ENCODE data around the gene BRME1. TPM values are rescaled to one million over a fixed set of nuclear protein-coding genes. Genes with fewer than 3 reads are reported as not detected.
A peak's percentile ranks its signal among the peaks of the same experiment; 100 is the strongest.

BRME1 gene
- total RNA-seq, 1 experiment from 2014 or later, result 13.9 TPM

DNA sequence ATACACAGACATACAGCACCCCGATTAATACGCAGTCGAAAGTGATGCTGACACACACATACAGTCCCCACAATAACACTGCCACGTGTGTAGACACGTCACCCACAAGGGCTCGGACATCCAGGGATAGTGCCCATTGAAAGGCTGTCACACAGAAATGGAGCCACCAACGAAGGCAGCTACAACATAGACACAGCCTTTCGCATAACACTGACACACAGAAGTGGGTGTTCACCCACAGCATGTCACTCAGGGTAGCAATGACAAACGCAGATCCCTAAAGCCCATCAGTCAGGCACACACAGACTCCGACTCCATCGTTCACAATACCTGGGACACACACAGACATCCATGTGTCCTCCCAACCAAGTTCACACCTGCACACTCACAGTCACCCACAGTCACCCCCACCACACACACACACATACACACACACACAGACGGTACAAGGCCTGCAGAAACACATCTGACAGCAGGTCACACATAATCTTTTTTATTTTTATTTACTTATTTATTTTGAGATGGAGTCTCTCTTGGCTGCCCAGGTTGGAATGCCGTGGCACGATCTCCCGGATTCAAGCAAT lies 39.4 kb downstream of the BRME1 start:
- peaks cover 51% of the 10 kb centered on the region for H3F3A ChIP-seq (ENCODE audit: insufficient read depth, low read depth)
- H3K4me1 ChIP-seq (replicated peaks; ENCODE audit: insufficient read depth), result peaks cover 10% of the 10 kb centered on the region
- TF ChIP-seq EZH2 (IDR thresholded peaks at IDR 0.05; ENCODE audit: low read depth), result no peak
- TF ChIP-seq, protein P1, sequence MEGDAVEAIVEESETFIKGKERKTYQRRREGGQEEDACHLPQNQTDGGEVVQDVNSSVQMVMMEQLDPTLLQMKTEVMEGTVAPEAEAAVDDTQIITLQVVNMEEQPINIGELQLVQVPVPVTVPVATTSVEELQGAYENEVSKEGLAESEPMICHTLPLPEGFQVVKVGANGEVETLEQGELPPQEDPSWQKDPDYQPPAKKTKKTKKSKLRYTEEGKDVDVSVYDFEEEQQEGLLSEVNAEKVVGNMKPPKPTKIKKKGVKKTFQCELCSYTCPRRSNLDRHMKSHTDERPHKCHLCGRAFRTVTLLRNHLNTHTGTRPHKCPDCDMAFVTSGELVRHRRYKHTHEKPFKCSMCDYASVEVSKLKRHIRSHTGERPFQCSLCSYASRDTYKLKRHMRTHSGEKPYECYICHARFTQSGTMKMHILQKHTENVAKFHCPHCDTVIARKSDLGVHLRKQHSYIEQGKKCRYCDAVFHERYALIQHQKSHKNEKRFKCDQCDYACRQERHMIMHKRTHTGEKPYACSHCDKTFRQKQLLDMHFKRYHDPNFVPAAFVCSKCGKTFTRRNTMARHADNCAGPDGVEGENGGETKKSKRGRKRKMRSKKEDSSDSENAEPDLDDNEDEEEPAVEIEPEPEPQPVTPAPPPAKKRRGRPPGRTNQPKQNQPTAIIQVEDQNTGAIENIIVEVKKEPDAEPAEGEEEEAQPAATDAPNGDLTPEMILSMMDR (conservative IDR thresholded peaks at IDR 0.05), result no peak
- no peaks in the 10 kb centered on the region for H4K20me1 ChIP-seq (ENCODE audit: insufficient read depth)
- no peaks in the 10 kb centered on the region for H3K36me3 ChIP-seq (ENCODE audit: low read depth)
- H2AFZ ChIP-seq, result peak overlapping the region; percentile 81
- H3K4me2 ChIP-seq, result peak overlapping the region; percentile 97
- intact Hi-C loops (cut with micrococcal nuclease; ENCODE audit: unreplicated experiment), result no loop called here
- DNase-seq, result no peak
- peak overlapping the region; percentile 89; the same call in 1 of the 2 replicates for H3K4me3 ChIP-seq
- BruUV-seq (replicated peaks), result no TSS peak
- no peaks in the 10 kb centered on the region for H3K9me3 ChIP-seq (ENCODE audit: insufficient read depth, low read depth)
- no peaks in the 10 kb centered on the region for H3K79me2 ChIP-seq (ENCODE audit: low read depth)
- CTCF ChIA-PET, result no interaction called here
- H3K9me2 ChIP-seq (ENCODE audit: insufficient read depth), result no peaks in the 10 kb centered on the region
- H3K27me3 ChIP-seq (ENCODE audit: insufficient read depth, low read depth), result no peaks in the 10 kb centered on the region
- no peak overlapping the region for H3K27ac ChIP-seq
- POLR2A ChIA-PET (ENCODE audit: unreplicated experiment), result interaction anchor here (0.6 kb wide), 1 partner anchor 32 kb away, joined by 4 read pairs; no protein-coding TSS in a partner anchor

DNA sequence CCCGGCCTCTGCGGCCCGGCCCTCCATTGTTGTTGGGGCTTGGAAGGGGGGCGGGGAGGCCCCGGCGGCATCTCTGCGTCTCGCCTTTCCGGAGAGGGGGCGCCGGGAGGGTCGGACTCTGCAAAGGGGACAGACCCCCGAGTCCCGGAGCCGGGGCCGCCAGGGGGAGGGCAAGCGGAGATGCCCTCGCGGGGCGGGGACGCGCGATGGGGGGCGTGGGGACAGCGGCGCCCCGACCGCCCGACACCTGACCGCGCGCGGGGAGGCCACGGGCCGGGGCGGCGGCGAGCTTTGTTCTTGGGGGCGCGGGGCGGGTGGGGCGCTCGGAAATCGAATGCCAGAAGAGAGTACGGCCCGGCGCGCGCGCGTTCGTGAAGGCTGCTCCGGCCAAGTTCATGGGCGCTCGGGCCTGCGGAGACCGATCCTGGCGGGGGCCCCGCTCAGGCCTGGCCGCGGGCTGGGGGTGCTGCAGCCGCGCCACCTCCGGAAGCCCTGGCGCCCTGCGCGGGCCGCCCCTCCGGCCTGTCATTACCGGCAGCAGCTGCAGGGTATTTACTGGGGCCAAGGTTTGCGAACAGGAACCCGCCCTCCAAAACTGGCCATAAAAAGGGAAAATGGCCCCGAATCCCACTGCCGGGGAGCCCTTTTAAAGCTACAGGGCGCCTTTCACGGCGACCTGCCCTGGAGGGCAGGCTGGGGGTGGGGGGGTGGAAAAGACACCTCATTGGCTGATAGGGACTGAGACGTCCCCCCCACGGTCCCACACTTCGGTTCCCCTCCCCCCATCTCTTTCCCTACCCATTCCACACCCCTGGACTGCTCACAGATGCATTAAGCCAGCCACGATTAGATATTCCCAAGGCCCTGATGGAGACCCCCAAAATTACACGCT lies 40.1 kb downstream of the BRME1 start:
- H3K27ac ChIP-seq, result no peak overlapping the region
- CTCF ChIA-PET, result interaction anchor here (0.6 to 0.7 kb wide), 6 partner anchors 10 to 613 kb away, joined by 3 to 12 read pairs (median 6); no protein-coding TSS in a partner anchor
- H3K36me3 ChIP-seq (ENCODE audit: low read depth), result no peaks in the 10 kb centered on the region
- BruUV-seq (replicated peaks), result no TSS peak
- intact Hi-C loops (cut with micrococcal nuclease; ENCODE audit: unreplicated experiment), result no loop called here
- no peaks in the 10 kb centered on the region for H3K79me2 ChIP-seq (ENCODE audit: low read depth)
- peak in 1 of 2 experiments; percentile 29 for DNase-seq
- no peaks in the 10 kb centered on the region for H3K27me3 ChIP-seq (ENCODE audit: insufficient read depth, low read depth)
- H2AFZ ChIP-seq, result peak overlapping the region; percentile 81
- POLR2A ChIA-PET (ENCODE audit: unreplicated experiment), result interaction anchor here (0.6 to 0.7 kb wide), 3 partner anchors 29 to 42 kb away, joined by 4 to 14 read pairs (median 4); no protein-coding TSS in a partner anchor
- H3K9me2 ChIP-seq (ENCODE audit: insufficient read depth), result no peaks in the 10 kb centered on the region
- peak overlapping the region; percentile 89 for H3K4me3 ChIP-seq
- peaks cover 52% of the 10 kb centered on the region for H3F3A ChIP-seq (ENCODE audit: insufficient read depth, low read depth)
- no peaks in the 10 kb centered on the region for H3K9me3 ChIP-seq (ENCODE audit: insufficient read depth, low read depth)
- H3K4me1 ChIP-seq (replicated peaks; ENCODE audit: insufficient read depth), result peaks cover 16% of the 10 kb centered on the region
- TF ChIP-seq, protein P1 (conservative IDR thresholded peaks at IDR 0.05), result no peak
- TF ChIP-seq EZH2 (IDR thresholded peaks at IDR 0.05; ENCODE audit: low read depth), result no peak
- H3K4me2 ChIP-seq, result peak overlapping the region; percentile 97
- H4K20me1 ChIP-seq (ENCODE audit: insufficient read depth), result no peaks in the 10 kb centered on the region
